Measurements from ENCODE around the gene SPATS1.

The SPATS1 gene

DNA sequence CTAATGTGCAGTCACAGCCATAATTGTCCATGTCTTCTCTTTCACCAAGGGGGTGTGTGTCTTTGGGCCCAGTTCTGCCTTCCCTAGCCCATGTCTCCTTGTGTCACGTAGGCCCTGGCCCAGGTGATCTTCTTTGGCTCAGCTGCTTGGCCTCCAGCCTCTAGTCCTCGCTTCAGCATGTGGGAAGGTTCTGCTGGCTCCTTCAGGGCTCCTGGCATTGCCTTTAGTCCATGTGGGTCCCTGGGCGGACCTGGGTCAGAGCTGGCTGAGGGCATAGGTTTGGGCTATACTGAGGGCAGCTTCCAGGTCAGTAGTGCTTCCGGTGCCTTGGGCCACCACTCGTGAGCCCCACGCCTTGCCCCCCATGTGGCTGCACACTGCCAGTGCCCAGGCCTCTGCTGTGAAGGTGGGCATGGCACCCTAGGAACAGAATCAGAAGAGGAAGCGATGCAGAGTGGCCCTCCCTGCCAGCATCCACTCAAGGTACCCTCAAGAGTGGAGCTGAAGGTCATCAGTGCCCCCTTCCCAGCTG lies 42.1 kb upstream of the SPATS1 start:
- no peak overlapping the region for H3K4me3 ChIP-seq (ENCODE audit: low read depth, low read length)
- TF ChIP-seq, protein P1, sequence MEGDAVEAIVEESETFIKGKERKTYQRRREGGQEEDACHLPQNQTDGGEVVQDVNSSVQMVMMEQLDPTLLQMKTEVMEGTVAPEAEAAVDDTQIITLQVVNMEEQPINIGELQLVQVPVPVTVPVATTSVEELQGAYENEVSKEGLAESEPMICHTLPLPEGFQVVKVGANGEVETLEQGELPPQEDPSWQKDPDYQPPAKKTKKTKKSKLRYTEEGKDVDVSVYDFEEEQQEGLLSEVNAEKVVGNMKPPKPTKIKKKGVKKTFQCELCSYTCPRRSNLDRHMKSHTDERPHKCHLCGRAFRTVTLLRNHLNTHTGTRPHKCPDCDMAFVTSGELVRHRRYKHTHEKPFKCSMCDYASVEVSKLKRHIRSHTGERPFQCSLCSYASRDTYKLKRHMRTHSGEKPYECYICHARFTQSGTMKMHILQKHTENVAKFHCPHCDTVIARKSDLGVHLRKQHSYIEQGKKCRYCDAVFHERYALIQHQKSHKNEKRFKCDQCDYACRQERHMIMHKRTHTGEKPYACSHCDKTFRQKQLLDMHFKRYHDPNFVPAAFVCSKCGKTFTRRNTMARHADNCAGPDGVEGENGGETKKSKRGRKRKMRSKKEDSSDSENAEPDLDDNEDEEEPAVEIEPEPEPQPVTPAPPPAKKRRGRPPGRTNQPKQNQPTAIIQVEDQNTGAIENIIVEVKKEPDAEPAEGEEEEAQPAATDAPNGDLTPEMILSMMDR (IDR thresholded peaks at IDR 0.05; ENCODE audit: low read depth, low read length), result no peak

DNA sequence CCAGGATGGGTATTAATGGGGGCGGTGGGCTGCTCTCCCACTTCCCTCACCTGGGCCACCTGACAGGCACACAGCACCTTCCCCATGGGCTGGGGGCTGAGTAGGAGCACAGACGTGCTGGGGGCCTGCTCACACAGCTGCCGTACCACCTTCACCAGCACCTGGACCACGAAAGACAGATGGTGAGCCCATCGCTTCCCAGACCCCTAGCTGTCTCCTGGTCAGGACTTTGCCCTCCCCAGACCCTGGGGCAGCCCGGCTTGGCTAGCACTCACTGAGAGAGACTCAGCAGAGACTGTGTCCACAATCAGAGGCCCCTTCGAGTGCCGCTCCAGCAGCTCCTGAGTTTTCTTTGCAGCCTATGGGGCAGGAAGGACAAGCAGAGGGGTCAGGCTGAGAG lies 41.3 kb upstream of the SPATS1 start:
- H3K4me3 ChIP-seq (ENCODE audit: low read depth, low read length), result no peak overlapping the region
- TF ChIP-seq, protein P1 (IDR thresholded peaks at IDR 0.05; ENCODE audit: low read depth, low read length), result no peak

DNA sequence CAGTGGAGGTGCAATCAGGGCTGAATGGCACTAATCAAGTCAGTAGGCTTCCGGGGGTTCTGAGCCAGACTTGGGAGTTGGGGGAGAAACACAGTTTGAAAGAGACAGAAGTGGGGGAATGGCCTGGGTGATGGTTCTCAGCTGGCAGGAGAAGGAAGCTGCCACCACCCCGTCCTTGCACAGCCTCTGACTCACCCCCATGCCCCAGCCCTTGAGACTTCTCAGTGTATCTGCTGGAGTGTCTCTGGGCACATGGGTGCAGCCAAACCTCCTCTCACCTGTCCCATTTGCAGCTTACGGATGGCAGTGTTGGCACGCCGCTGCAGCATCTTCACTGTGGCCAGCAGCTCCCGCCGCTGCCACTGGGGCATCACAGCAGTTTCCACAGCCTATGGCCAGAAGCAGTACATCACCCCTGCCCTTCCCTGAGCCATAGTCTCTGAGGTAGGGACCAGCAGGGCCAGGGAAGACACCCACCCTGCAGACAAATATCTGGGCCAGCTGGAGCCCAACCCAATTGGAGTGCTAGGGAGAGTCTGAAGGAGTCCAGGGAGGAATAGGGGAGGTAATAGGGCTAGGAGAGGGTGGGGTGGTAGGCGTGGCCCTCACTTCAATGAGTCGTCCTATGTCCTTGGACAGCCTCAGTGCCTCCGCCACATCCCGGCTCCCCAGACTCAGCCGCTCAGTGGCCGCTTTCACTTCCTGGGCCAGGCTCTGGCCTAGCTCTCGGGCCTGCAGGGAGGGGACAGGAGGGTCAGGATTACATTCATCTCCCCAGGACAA lies 40.5 kb upstream of the SPATS1 start:
- TF ChIP-seq, protein P1 (IDR thresholded peaks at IDR 0.05; ENCODE audit: low read depth, low read length), result no peak
- no peak overlapping the region for H3K4me3 ChIP-seq (ENCODE audit: low read depth, low read length)

DNA sequence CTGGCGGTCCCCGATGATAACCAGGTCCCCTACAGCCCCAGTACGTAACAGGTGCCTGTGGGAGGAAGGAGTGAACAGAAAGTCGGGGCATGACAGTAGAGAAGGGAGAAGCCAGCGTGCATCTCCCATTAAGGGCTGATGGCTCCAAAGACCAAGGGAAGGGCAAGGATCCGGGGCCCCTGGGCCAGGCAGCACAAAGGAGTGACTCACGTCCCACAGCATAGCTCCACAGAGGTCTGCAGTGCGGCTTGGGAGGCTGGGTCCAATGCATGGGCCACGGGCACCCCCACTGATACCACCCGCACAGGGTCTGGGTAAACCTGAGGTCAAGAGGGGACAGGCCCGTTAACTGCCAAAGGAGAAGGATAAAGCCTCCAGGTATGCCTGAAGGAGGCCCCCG lies 39.6 kb upstream of the SPATS1 start:
- TF ChIP-seq, protein P1 (IDR thresholded peaks at IDR 0.05; ENCODE audit: low read depth, low read length), result no peak
- no peak overlapping the region for H3K4me3 ChIP-seq (ENCODE audit: low read depth, low read length)

DNA sequence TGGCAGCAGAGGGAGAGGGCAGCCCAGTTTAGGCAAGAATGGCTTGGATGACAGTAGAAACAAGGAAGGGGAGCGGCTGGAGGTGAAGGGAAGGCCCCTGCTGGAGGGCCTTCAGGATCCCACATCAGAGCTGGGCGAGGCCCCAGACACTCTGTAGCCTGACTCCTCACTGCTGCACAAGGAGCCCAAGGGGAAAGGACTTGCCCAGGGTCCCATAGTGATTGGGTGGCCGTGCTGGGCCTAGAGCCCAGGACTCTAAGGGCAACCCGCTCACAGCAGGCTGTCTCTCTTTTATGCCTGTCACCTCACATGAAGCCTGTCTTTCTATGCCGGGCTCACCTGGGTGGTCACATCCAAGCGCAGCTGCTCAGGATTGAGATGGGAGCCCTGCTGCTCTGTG lies 38.6 kb upstream of the SPATS1 start:
- H3K4me3 ChIP-seq (ENCODE audit: low read depth, low read length), result no peak overlapping the region
- TF ChIP-seq, protein P1 (IDR thresholded peaks at IDR 0.05; ENCODE audit: low read depth, low read length), result no peak

DNA sequence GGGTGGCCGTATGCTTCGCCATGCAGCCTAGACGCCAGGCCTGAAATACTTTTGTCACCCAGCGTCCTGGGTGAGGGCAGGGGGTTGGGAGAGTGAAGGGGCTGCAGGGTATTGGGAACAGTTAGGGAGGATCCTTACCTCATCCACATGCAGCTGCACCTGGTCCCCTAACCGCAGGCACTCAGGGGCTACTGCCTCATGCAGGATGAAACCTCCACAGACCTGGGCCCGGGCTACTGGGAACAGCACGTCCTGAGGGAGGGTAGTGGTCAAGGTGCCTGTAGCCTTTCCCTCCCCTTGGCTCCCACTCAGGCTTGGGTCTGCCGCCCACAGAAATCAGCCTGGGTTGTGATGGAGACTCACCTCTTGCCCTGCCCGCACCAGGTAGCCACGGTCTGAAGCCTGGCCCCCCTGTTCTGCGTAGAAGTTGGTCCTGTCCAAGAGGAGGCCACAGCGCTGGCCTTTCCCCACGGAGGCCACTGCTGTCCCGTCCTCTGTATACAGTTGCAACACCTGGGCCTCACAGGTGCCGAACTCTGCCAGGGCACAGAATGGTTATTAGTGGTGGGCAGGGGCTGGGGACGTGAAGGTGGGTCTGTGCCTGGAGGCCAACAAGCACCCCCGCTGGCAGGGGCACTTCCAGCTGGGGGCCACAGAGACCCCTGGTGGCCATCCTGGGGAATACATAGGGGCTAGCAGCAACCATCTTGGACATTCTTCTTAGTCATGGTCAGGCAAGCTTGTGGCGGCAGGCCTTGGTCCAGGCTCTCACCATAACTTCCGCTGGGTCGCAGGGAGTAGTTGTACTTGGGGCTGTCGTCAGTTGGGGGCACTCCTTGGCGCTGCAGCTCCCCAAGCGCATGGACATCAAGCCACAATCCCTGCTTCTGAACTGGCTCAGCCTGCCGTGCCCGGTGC lies 37.9 kb upstream of the SPATS1 start:
- TF ChIP-seq, protein P1 (IDR thresholded peaks at IDR 0.05; ENCODE audit: low read depth, low read length), result peak; percentile 81
- H3K4me3 ChIP-seq (ENCODE audit: low read depth, low read length), result no peak overlapping the region
